SK-N-SH treated with all-trans-retinoic acid at 6 μM for 48 hours (cell line): ENCODE data around the gene GPR61.

Experiments used
- ARNTL ChIP-seq: fragments of 450-650 bp; formaldehyde crosslinking; IDR thresholded peaks from 2 replicates; pipeline ENCODE4 v1.5.0; 2020; ENCODE audit warnings: low read depth, mild to moderate bottlenecking, moderate library complexity, borderline replicate concordance
- CSRNP3 ChIP-seq: fragments of 250-450 bp; sonication (Bioruptor Pico); IDR thresholded peaks from 2 replicates; pipeline ENCODE4 v1.5.1; 2021; ENCODE audit warnings: mild to moderate bottlenecking, moderate library complexity
- ESRRG ChIP-seq: fragments of 250-450 bp; sonication (Bioruptor Pico); IDR thresholded peaks from 2 replicates; pipeline ENCODE4 v1.6.1; 2021; ENCODE audit warnings: mild to moderate bottlenecking
- TF ChIP-seq, protein P1 (sequence below): fragments of 250-450 bp; sonication (Bioruptor Pico); IDR thresholded peaks from 2 replicates; pipeline ENCODE4 v1.5.1; 2020; ENCODE audit warnings: low read depth, mild to moderate bottlenecking, moderate library complexity

DNA sequence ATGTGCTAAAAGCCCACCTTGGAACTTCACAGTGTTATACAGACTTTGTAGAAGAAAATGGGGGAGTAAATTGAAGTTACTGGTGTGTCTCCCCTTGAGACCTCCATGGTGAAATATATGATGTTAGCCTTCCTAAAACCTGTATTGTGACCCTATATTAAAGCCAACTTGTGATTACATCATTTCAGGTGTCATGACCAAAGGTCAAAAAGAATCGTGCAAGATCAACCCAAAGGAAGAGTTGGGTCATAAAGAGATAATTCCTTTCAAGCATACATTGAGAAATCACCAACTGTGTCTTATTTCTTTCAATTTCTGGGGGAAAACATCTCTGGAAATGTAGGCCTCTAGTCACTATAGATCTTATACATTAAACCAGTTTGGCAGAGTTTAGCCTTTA lies 45.1 kb downstream of the GPR61 start:
- TF ChIP-seq ESRRG (CRISPR knock-in tag) = no peak
- TF ChIP-seq ARNTL (CRISPR knock-in tag) = no peak
- no peak for TF ChIP-seq CSRNP3 (CRISPR knock-in tag)
- TF ChIP-seq, protein P1, sequence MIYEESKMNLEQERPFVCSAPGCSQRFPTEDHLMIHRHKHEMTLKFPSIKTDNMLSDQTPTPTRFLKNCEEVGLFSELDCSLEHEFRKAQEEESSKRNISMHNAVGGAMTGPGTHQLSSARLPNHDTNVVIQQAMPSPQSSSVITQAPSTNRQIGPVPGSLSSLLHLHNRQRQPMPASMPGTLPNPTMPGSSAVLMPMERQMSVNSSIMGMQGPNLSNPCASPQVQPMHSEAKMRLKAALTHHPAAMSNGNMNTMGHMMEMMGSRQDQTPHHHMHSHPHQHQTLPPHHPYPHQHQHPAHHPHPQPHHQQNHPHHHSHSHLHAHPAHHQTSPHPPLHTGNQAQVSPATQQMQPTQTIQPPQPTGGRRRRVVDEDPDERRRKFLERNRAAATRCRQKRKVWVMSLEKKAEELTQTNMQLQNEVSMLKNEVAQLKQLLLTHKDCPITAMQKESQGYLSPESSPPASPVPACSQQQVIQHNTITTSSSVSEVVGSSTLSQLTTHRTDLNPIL (CRISPR knock-in tag) = no peak
